AG04450 (cell line): ENCODE results near the gene ASXL3. TPM values are rescaled to one million over a fixed set of nuclear protein-coding genes. Genes with fewer than 3 reads are reported as not detected.

Experiments
- CTCF ChIA-PET: fragments of 300-600, 350-600 bp; formaldehyde crosslinking; extraction: SDS; loops from one replicate; lab custom pipeline; 2022; ENCODE audit warnings: antibody characterized with exemption, inconsistent platforms; lab: Charles Lee
- POLR2A ChIA-PET: fragments of 350-600 bp; formaldehyde crosslinking; extraction: SDS; loops from one replicate; lab custom pipeline; 2021; ENCODE audit warnings: antibody characterized with exemption, inconsistent platforms; lab: Yijun Ruan, JAX
- DNase-seq: peaks from one replicate; pipeline ENCODE4 v3.0.0-alpha.2; 2011; ENCODE audit warnings: low read depth, low spot score
- H3K27ac ChIP-seq: one replicate; pipeline ENCODE4 v1.5.1; 2012; ENCODE audit warnings: low read depth, low read length, control low read depth
- H3K27me3 ChIP-seq: one replicate; pipeline ENCODE4 v1.6.0; 2012; ENCODE audit warnings: low read length; ENCODE audit not compliant: control insufficient read depth, insufficient read depth
- H3K4me3 ChIP-seq: 2 replicates; pipeline ENCODE4 v1.5.1; 2011; ENCODE audit warnings: mild to moderate bottlenecking, low read depth, low read length, control low read depth
- H3K9me3 ChIP-seq: 2 replicates; pipeline ENCODE4 v1.5.1; 2012; ENCODE audit warnings: low read length; ENCODE audit not compliant: control insufficient read depth, insufficient read depth
- CTCF ChIP-seq: IDR thresholded peaks from 2 replicates; pipeline ENCODE4 v1.5.1; 2011; ENCODE audit warnings: low read depth, low read length, control low read depth, inconsistent platforms
- polyA plus RNA-seq: library from polyadenylated mRNA; depleted of rRNA; stranded (reverse); fragments of >200 nt; gene quantifications from 2 replicates; pipeline ENCODE4 v1.2.3, GENCODE V29; 2011

The ASXL3 gene
- polyA plus RNA-seq, 1 experiment = 0.19 TPM

DNA sequence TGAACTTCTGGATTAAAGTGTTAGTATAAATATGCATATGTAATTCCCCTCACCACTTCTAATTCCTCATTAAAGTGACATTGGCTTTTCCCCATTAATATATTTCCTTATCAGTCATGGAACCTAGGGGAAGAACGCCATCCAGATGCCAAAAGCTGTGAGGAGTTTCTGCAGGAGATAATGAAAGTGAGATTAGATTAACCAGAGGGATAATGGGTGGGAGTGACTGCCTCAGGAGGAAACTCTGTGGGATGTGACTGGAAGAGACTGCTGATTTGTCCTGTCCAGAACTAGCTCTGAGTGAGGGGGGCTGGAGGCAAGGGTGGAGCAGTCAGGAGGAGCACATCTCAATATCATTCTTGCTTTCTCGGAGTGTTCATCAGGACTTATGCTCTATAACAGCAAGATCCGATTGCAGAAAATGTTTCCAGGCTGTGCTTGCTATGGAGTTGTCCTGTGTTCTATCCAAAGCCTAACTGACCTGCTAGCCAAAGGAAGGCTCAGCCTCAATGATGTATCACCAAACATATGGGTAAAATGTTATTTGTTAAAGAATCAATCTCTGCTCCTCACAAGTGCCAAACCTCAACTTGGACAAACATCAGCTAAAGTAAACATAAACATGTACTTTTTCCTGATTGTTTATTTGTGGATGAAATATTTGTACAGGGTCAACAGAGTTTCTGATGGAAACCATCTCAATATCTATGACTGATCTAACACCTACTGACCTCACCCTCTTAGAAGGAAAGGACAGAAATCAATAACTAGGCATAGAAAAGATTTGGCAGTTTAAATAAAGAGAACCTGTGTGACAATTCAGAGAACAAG is 118.5 kb downstream of the ASXL3 start:
- ChIA-PET POLR2A (no interaction called here), CTCF (no interaction called here)
- TF ChIP-seq CTCF = no peak
- H3K9me3 ChIP-seq = no peaks in the 10 kb centered on the region
- H3K27ac ChIP-seq = no peak overlapping the region
- H3K4me3 ChIP-seq = no peak overlapping the region
- DNase-seq = no peak
- H3K27me3 ChIP-seq = no peaks in the 10 kb centered on the region

GRCh38 chr18:33697498-33697897 is 119.5 kb downstream of the ASXL3 start:
- H3K27ac ChIP-seq = no peak overlapping the region
- TF ChIP-seq CTCF = no peak
- POLR2A ChIA-PET = no interaction called here
- no peaks in the 10 kb centered on the region for H3K9me3 ChIP-seq
- no peak for DNase-seq
- H3K27me3 ChIP-seq = no peaks in the 10 kb centered on the region
- no peak overlapping the region for H3K4me3 ChIP-seq
- CTCF ChIA-PET = no interaction called here

DNA sequence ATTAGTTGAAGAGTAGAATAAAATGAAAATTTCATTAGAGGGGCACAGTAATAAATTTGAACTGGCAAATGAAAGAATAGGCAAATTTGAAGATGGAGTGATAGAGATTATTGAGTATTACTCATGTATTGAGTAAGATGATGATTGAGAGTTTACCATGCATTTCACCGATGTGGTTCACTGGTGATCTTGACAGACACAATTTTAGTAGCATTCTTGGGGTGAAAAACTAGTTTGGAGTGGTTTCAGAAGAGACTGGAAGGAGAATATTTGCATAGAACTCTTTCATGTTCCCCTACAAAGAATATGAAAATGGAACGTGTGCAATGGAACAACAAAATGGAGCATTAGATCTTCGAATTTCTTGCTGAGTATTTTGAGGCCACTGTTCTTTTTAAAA is 121.4 kb downstream of the ASXL3 start:
- no peak for TF ChIP-seq CTCF
- Histone ChIP-seq H3K27ac (no peak overlapping the region), H3K4me3 (no peak overlapping the region), H3K9me3 (no peaks in the 10 kb centered on the region), H3K27me3 (no peaks in the 10 kb centered on the region)
- ChIA-PET POLR2A (no interaction called here), CTCF (no interaction called here)
- no peak for DNase-seq

- H3K4me3 ChIP-seq = no peak overlapping the region
- no peaks in the 10 kb centered on the region for H3K27me3 ChIP-seq
- CTCF ChIA-PET = no interaction called here
- no peak overlapping the region for H3K27ac ChIP-seq
- H3K9me3 ChIP-seq = no peaks in the 10 kb centered on the region
- POLR2A ChIA-PET = no interaction called here
- no peak for DNase-seq
- TF ChIP-seq CTCF = no peak
Observed at GRCh38 chr18:33700513-33700976, 122.5 kb downstream of the ASXL3 start.

DNA sequence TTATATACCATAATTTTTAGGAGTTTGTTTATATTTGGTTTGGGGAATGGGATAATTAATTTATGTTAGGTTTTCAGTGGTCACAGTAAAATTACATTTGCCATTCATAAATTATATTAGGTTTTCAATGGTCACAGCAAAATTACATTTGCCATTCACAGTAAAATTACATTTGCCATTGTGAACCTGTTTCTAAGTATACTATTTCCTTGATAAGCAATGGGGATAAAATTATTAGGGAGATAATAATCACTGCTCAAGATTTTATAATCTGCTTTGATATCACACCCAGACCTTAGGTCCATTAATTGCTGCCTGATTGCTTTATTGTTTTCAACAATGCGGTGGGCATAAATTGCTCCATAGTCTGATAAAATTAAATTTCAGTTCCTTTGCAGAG is 124.6 kb downstream of the ASXL3 start:
- no peaks in the 10 kb centered on the region for H3K27me3 ChIP-seq
- no peaks in the 10 kb centered on the region for H3K9me3 ChIP-seq
- no peak overlapping the region for H3K4me3 ChIP-seq
- H3K27ac ChIP-seq = no peak overlapping the region
- ChIA-PET CTCF (no interaction called here), POLR2A (no interaction called here)
- no peak for DNase-seq
- TF ChIP-seq CTCF = no peak
